H1 (cell line): Measurements from ENCODE around the gene LPXN. TPM values are rescaled to one million over a fixed set of nuclear protein-coding genes. Genes with fewer than 3 reads are reported as not detected.

Experiments used
- CEBPB ChIP-seq: IDR thresholded peaks from 2 replicates; pipeline ENCODE4 v1.6.1; 2012; ENCODE audit warnings: low read depth, low read length
- CHD7 ChIP-seq: fragments of 300-600 bp; sonication (generic); IDR thresholded peaks from 2 replicates; pipeline ENCODE4 v1.7.1; 2012; ENCODE audit warnings: low read length, moderate library complexity, mild to moderate bottlenecking, inconsistent platforms; ENCODE audit not compliant: insufficient replicate concordance
- NANOG ChIP-seq: IDR thresholded peaks from 2 replicates; pipeline ENCODE4 v1.6.1; 2011; ENCODE audit warnings: low read length, low read depth, mild to moderate bottlenecking, inconsistent platforms; ENCODE audit not compliant: insufficient read depth, poor library complexity, severe bottlenecking
- POLR2A ChIP-seq, 2 experiments: IDR thresholded peaks; 1 replicate in 1 of 2; 2 replicates in 1 of 2; pipeline ENCODE4 v1.6.1; 2011; ENCODE audit warnings: low read depth in 2 of 2, low read length in 2 of 2, mild to moderate bottlenecking in 2 of 2; ENCODE audit errors: control extremely low read depth in 1 of 2
- RXRA ChIP-seq: IDR thresholded peaks from 2 replicates; pipeline ENCODE4 v1.6.1; 2011; ENCODE audit warnings: low read depth, mild to moderate bottlenecking, low read length, moderate library complexity; ENCODE audit not compliant: insufficient read depth
- SIN3A ChIP-seq, 2 experiments: IDR thresholded peaks in 1 of 2; conservative IDR thresholded peaks in 1 of 2; 2 replicates each; pipeline ENCODE4 v1.6.1; 2011 to 2012; ENCODE audit warnings: low read length in 2 of 2, improper control_type of control experiment in 1 of 2, low read depth in 1 of 2, mild to moderate bottlenecking in 1 of 2
- TBP ChIP-seq: IDR thresholded peaks from 2 replicates; pipeline ENCODE4 v1.6.1; 2011; ENCODE audit warnings: low read depth, low read length, improper control_type of control experiment
- polyA plus RNA-seq, 7 experiments: library from polyadenylated mRNA; depleted of rRNA in 3 of 7; stranded (reverse) in 5 of 7; unstranded in 2 of 7; fragments of >200 nt in 5 of 7; fragments of 200-250 nt in 2 of 7; gene quantifications; 1 replicate in 5 of 7; 2 replicates in 1 of 7; 4 replicates in 1 of 7; pipeline versions ENCODE4 v1.2.1 to v1.2.3, GENCODE V29; 2011 to 2013; ENCODE audit warnings: missing spikeins in 2 of 7, mixed read lengths in 2 of 7
- total RNA-seq: library from RNA; stranded (reverse); fragmentation: NEBNext Ultra II Directional; extraction: Animal tissue kit (Norgen Biotek cat#: 25700); gene quantifications from 2 replicates; pipeline ENCODE4 v1.2.1, GENCODE V29; 2021

LPXN gene
- total and polyA plus RNA-seq, 2 of the 8 experiments (the other 6 are each of a cell fraction or from before 2014, with no cell fraction given) = 1.4 to 2.7 TPM

GRCh38 chr11:58600510-58600909 lies 24.9 kb upstream of the LPXN start (continued):
- TF ChIP-seq CHD7 = no peak
- TF ChIP-seq POLR2A (IDR thresholded peaks at IDR 0.05; ENCODE audit: control extremely low read depth in 1 of 2, low read depth in 2 of 2, low read length in 2 of 2) = no peak
- TF ChIP-seq CEBPB = no peak
- no peak for TF ChIP-seq SIN3A (conservative IDR thresholded peaks at IDR 0.05 in 1 of 2, IDR thresholded peaks at IDR 0.05 in 1 of 2; ENCODE audit: low read depth in 1 of 2, low read length in 2 of 2)
- no peak for TF ChIP-seq RXRA
- TF ChIP-seq NANOG = no peak
- TF ChIP-seq TBP = no peak
